MM.1S (cell line): ENCODE measurements around the gene ERC2.

Experiments used
- DNase-seq: peaks from one replicate; pipeline ENCODE4 v3.0.0-alpha.2; 2015
- H2AFZ ChIP-seq: fragments of 300-600 bp; sonication (generic); 2 replicates; pipeline ENCODE4 v1.6.0; 2016; ENCODE audit warnings: antibody characterized with exemption, low read length
- H3F3A ChIP-seq: fragments of 300-600 bp; sonication (generic); 2 replicates; pipeline ENCODE4 v1.6.1; 2016; ENCODE audit warnings: mild to moderate bottlenecking, antibody characterized with exemption, low read length, moderate library complexity, mixed read lengths; ENCODE audit not compliant: insufficient read depth
- H3K27ac ChIP-seq: fragments of 300-600 bp; sonication (generic); 2 replicates; pipeline ENCODE4 v1.5.1; 2016; ENCODE audit warnings: mild to moderate bottlenecking, low read length
- H3K27me3 ChIP-seq: fragments of 300-600 bp; sonication (generic); replicated peaks from 2 replicates; pipeline ENCODE4 v1.6.0; 2016; ENCODE audit warnings: low read length; ENCODE audit not compliant: insufficient read depth
- H3K36me3 ChIP-seq: fragments of 300-600 bp; sonication (generic); replicated peaks from 2 replicates; pipeline ENCODE4 v1.6.1; 2016; ENCODE audit warnings: mild to moderate bottlenecking, low read length, mixed read lengths; ENCODE audit not compliant: insufficient read depth
- H3K4me1 ChIP-seq: fragments of 300-600 bp; sonication (generic); 2 replicates; pipeline ENCODE4 v1.6.1; 2016; ENCODE audit warnings: low read length, mixed read lengths
- H3K4me2 ChIP-seq: fragments of 300-600 bp; sonication (generic); 2 replicates; pipeline ENCODE4 v1.6.0; 2016; ENCODE audit warnings: low read depth, low read length
- H3K4me3 ChIP-seq: fragments of 300-600 bp; sonication (generic); 2 replicates; pipeline ENCODE4 v1.5.1; 2016; ENCODE audit warnings: low read length, mixed read lengths
- H3K79me2 ChIP-seq: fragments of 300-600 bp; sonication (generic); 2 replicates; pipeline ENCODE4 v1.6.1; 2016; ENCODE audit warnings: mixed run types, low read length, mixed read lengths
- H3K9ac ChIP-seq: fragments of 300-600 bp; sonication (generic); 2 replicates; pipeline ENCODE4 v1.6.1; 2016; ENCODE audit warnings: low read length, mixed read lengths
- H3K9me2 ChIP-seq: fragments of 300-600 bp; sonication (generic); replicated peaks from 2 replicates; pipeline ENCODE4 v1.6.1; 2016; ENCODE audit warnings: mild to moderate bottlenecking, low read length, mixed read lengths; ENCODE audit not compliant: insufficient read depth
- H3K9me3 ChIP-seq: fragments of 300-600 bp; sonication (generic); replicated peaks from 2 replicates; pipeline ENCODE4 v1.6.1; 2016; ENCODE audit warnings: mild to moderate bottlenecking, low read length, mixed read lengths; ENCODE audit not compliant: insufficient read depth
- H4K20me1 ChIP-seq: fragments of 300-600 bp; sonication (generic); 2 replicates; pipeline ENCODE4 v1.6.1; 2016; ENCODE audit warnings: mild to moderate bottlenecking, low read length, moderate library complexity, mixed read lengths; ENCODE audit not compliant: insufficient read depth
- CTCF ChIP-seq: fragments of 300-600 bp; sonication (generic); IDR thresholded peaks from 2 replicates; pipeline ENCODE4 v1.5.1; 2016; ENCODE audit warnings: antibody characterized with exemption, low read length, mixed read lengths
- EZH2 ChIP-seq: fragments of 300-600 bp; sonication (generic); optimal IDR thresholded peaks from 2 replicates; pipeline ENCODE3; 2017; ENCODE audit warnings: low read depth, mild to moderate bottlenecking, antibody characterized with exemption, low read length, mixed read lengths
- EZH2phosphoT487 ChIP-seq: fragments of 300-600 bp; sonication (generic); IDR thresholded peaks from 2 replicates; pipeline ENCODE4 v1.6.1; 2018; ENCODE audit warnings: antibody characterized with exemption, low read length

ERC2 gene

GRCh38 chr3:55591888-55592287 lies 876.4 kb downstream of the ERC2 start:
- Histone ChIP-seq H4K20me1 (no peaks in the 10 kb centered on the region), H3K4me2 (no peak overlapping the region), H3K9me2 (no peaks in the 10 kb centered on the region), H3K27me3 (no peaks in the 10 kb centered on the region), H3K79me2 (no peaks in the 10 kb centered on the region), H3K9me3 (no peaks in the 10 kb centered on the region), H3K9ac (no peak overlapping the region), H2AFZ (no peak overlapping the region), H3K4me3 (no peak overlapping the region), H3K4me1 (no peaks in the 10 kb centered on the region), H3K27ac (no peak overlapping the region), H3F3A (no peaks in the 10 kb centered on the region), H3K36me3 (no peaks in the 10 kb centered on the region)
- no peak for DNase-seq
- no peak for TF ChIP-seq CTCF
- TF ChIP-seq EZH2: no peak
- TF ChIP-seq EZH2phosphoT487: no peak

DNA sequence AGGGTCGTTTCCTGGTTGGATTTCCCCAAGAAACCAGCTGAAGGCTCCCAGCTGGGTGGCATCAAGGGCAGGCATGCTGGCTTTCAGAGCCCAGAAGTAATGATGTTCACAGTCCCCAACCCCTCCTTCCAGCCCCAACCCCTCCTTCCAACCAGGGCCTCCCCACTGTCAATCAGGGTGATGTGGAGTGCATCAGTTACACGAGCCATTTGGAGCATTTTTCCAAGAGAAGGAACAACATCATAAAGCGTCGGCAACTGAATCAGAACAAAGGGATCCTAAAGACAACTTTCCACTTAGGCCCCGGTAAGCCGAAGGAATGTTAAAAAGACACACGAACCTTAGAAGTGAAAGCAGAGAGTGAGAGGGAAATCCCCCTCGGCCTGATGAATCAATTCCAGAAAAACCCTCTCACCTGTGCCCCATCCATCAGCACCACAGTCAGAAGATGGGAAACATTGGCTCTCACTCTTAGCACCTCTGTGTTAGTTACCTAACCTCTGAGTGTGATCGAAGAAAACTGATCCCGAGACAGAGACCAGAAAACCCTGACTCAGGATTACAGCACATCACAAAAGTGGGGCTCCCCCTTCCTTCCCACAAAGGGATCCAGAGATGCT lies 880.0 kb downstream of the ERC2 start:
- DNase-seq: no peak
- no peaks in the 10 kb centered on the region for H4K20me1 ChIP-seq
- H3F3A ChIP-seq: no peaks in the 10 kb centered on the region
- no peak for TF ChIP-seq CTCF
- TF ChIP-seq EZH2phosphoT487: no peak
- no peak for TF ChIP-seq EZH2
- H3K27ac ChIP-seq: no peak overlapping the region
- no peaks in the 10 kb centered on the region for H3K9me2 ChIP-seq
- H3K4me3 ChIP-seq: no peak overlapping the region
- no peak overlapping the region for H3K4me2 ChIP-seq
- no peaks in the 10 kb centered on the region for H3K36me3 ChIP-seq
- no peaks in the 10 kb centered on the region for H3K27me3 ChIP-seq
- H3K4me1 ChIP-seq: no peaks in the 10 kb centered on the region
- H3K79me2 ChIP-seq: no peaks in the 10 kb centered on the region
- H3K9me3 ChIP-seq: no peaks in the 10 kb centered on the region
- H3K9ac ChIP-seq: no peak overlapping the region
- no peak overlapping the region for H2AFZ ChIP-seq

DNA sequence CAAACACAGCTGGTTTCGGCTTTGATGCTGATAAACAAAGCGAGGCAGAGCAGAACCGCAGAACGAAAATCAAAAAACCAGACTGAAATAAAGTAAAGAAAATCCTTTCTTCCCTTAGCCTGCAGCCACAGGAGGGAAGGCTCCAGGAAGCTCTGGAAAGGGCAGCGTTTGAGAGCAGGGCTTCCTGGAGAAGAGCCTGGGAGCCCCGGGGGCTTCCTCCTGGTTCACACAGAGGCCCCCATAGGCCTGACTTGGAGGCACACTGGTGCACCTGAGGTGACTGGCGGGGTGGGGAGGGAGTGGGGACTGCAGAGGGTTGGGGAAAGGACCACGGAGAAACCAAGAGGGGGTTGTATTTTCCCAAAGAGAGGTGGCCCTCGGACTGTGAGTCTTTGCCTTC lies 882.4 kb downstream of the ERC2 start:
- Histone ChIP-seq H3K4me2 (no peak overlapping the region), H3K27me3 (no peaks in the 10 kb centered on the region), H3K36me3 (no peaks in the 10 kb centered on the region), H3K9ac (no peak overlapping the region), H3K79me2 (no peaks in the 10 kb centered on the region), H3K9me2 (no peaks in the 10 kb centered on the region), H3K27ac (no peak overlapping the region), H4K20me1 (no peaks in the 10 kb centered on the region), H3K4me1 (no peaks in the 10 kb centered on the region), H3K9me3 (no peaks in the 10 kb centered on the region), H2AFZ (no peak overlapping the region), H3K4me3 (no peak overlapping the region), H3F3A (no peaks in the 10 kb centered on the region)
- no peak for DNase-seq
- no peak for TF ChIP-seq CTCF
- no peak for TF ChIP-seq EZH2
- TF ChIP-seq EZH2phosphoT487: no peak
